GM21786 (cell line): ENCODE measurements around the gene SUN2.
A peak's percentile ranks its signal among the peaks of the same experiment; 100 is the strongest.

Experiments used
- ATAC-seq: cut with Tn5 transposase; IDR thresholded peaks from one replicate; pipeline ENCODE4 v1.9.1; 2021; ENCODE audit not compliant: unreplicated experiment

The SUN2 gene

GRCh38 chr22:38720350-38720749, 35.4 kb downstream of the SUN2 start:
- no peak for ATAC-seq

GRCh38 chr22:38719196-38719595, 36.6 kb downstream of the SUN2 start:
- no peak for ATAC-seq

GRCh38 chr22:38718414-38718813, 37.4 kb downstream of the SUN2 start:
- no peak for ATAC-seq

- ATAC-seq, result no peak
Measured at GRCh38 chr22:38717244-38717643, 38.6 kb downstream of the SUN2 start.

- no peak for ATAC-seq
Measured at GRCh38 chr22:38716826-38717225, 39.0 kb downstream of the SUN2 start.

GRCh38 chr22:38716271-38716670, 39.5 kb downstream of the SUN2 start:
- ATAC-seq, result no peak

GRCh38 chr22:38715852-38716251, 39.9 kb downstream of the SUN2 start:
- no peak for ATAC-seq

- ATAC-seq, result no peak
Measured at GRCh38 chr22:38715176-38715764, 40.5 kb downstream of the SUN2 start.

- no peak for ATAC-seq
Measured at GRCh38 chr22:38713921-38714320, 41.9 kb downstream of the SUN2 start.

- no peak for ATAC-seq
Measured at GRCh38 chr22:38712486-38713207, 43.2 kb downstream of the SUN2 start.

GRCh38 chr22:38710866-38711265, 44.9 kb downstream of the SUN2 start:
- no peak for ATAC-seq

GRCh38 chr22:38710351-38710750, 45.4 kb downstream of the SUN2 start:
- no peak for ATAC-seq

- no peak for ATAC-seq
Measured at GRCh38 chr22:38709306-38709705, 46.5 kb downstream of the SUN2 start.

GRCh38 chr22:38707984-38708383, 47.8 kb downstream of the SUN2 start:
- ATAC-seq, result no peak

- ATAC-seq, result no peak
Measured at GRCh38 chr22:38707346-38707745, 48.5 kb downstream of the SUN2 start.

- no peak for ATAC-seq
Measured at GRCh38 chr22:38706901-38707195, 49.0 kb downstream of the SUN2 start.

- ATAC-seq, result no peak
Measured at GRCh38 chr22:38706101-38706900, 49.5 kb downstream of the SUN2 start.

GRCh38 chr22:38705235-38706100, 50.3 kb downstream of the SUN2 start, which contains the start of gene GTPBP1:
GTPBP1 (plus strand) TSS chr22:38705944; CDS start chr22:38705956, 12 bp downstream.
- ATAC-seq, result peak; percentile 63

GRCh38 chr22:38704654-38705234, 51.1 kb downstream of the SUN2 start:
- ATAC-seq, result no peak

GRCh38 chr22:38700789-38701628, 54.8 kb downstream of the SUN2 start, which contains the start of gene JOSD1:
JOSD1 (minus strand) TSS chr22:38700943; CDS start chr22:38699987, 956 bp downstream.
- peak; percentile 33 for ATAC-seq
